Fibroblast of upper back skin (primary cell): ENCODE measurements around the gene DDX42.

Source experiments
- DNase-seq: peaks from one replicate; pipeline ENCODE4 v3.0.0-alpha.2; 2013

The DDX42 gene

GRCh38 chr17:63774141-63774968 is at the start of gene DDX42:
Gene DDX42, plus strand, starts transcription at chr17:63774170. Its CDS starts 12,880 bp downstream, at chr17:63787050.
- DNase-seq = peak; percentile 50

GRCh38 chr17:63735691-63736090 is 38.3 kb upstream of the DDX42 start:
- no peak for DNase-seq

- peak; percentile 1 for DNase-seq
Measured at GRCh38 chr17:63740464-63741142, 33.4 kb upstream of the DDX42 start.

- no peak for DNase-seq
Measured at GRCh38 chr17:63741143-63741407, 32.9 kb upstream of the DDX42 start.

GRCh38 chr17:63741408-63742173 is 32.4 kb upstream of the DDX42 start, which contains the start of gene STRADA:
Gene STRADA, minus strand, starts transcription at chr17:63741799. Its CDS starts 13,430 bp downstream, at chr17:63728369.
- DNase-seq = peak; percentile 95

- DNase-seq = no peak
Measured at GRCh38 chr17:63751806-63752205, 22.2 kb upstream of the DDX42 start.

- DNase-seq = no peak
Measured at GRCh38 chr17:63752707-63753106, 21.3 kb upstream of the DDX42 start.

GRCh38 chr17:63753215-63753614 is 20.8 kb upstream of the DDX42 start:
- no peak for DNase-seq

- no peak for DNase-seq
Measured at GRCh38 chr17:63754046-63754445, 19.9 kb upstream of the DDX42 start.

- DNase-seq = no peak
Measured at GRCh38 chr17:63758428-63758827, 15.5 kb upstream of the DDX42 start.

GRCh38 chr17:63760771-63761539 is 13.0 kb upstream of the DDX42 start:
- no peak for DNase-seq

GRCh38 chr17:63762161-63763078 is 11.6 kb upstream of the DDX42 start:
- DNase-seq = no peak

GRCh38 chr17:63764716-63765115 is 9.3 kb upstream of the DDX42 start:
- no peak for DNase-seq

GRCh38 chr17:63766754-63767153 is 7.2 kb upstream of the DDX42 start:
- no peak for DNase-seq

GRCh38 chr17:63768433-63768832 is 5.5 kb upstream of the DDX42 start:
- no peak for DNase-seq

- DNase-seq = no peak
Measured at GRCh38 chr17:63772801-63773271, 1.1 kb upstream of the DDX42 start.

GRCh38 chr17:63773272-63774140 is 464 bp upstream of the DDX42 start, which contains the start of gene CCDC47:
Gene CCDC47, minus strand, starts transcription at chr17:63773597. Its CDS starts 7,422 bp downstream, at chr17:63766175.
- DNase-seq = peak; percentile 100

GRCh38 chr17:63774969-63775265 is 947 bp downstream of the DDX42 start:
- no peak for DNase-seq

- DNase-seq = no peak
Measured at GRCh38 chr17:63775420-63775819, 1.4 kb downstream of the DDX42 start.

GRCh38 chr17:63780507-63780906 is 6.5 kb downstream of the DDX42 start:
- no peak for DNase-seq

- DNase-seq = no peak
Measured at GRCh38 chr17:63780928-63781327, 7.0 kb downstream of the DDX42 start.
